ENCODE results near the gene SASS6.

The SASS6 gene

GRCh38 chr1:100115524-100115923 lies 17.2 kb downstream of the SASS6 start:
- no peak overlapping the region for H3K4me3 ChIP-seq (replicated peaks; ENCODE audit: low read depth, low read length)
- DNase-seq (ENCODE audit: extremely low read depth, low read depth) = no peak
- TF ChIP-seq, protein P1, sequence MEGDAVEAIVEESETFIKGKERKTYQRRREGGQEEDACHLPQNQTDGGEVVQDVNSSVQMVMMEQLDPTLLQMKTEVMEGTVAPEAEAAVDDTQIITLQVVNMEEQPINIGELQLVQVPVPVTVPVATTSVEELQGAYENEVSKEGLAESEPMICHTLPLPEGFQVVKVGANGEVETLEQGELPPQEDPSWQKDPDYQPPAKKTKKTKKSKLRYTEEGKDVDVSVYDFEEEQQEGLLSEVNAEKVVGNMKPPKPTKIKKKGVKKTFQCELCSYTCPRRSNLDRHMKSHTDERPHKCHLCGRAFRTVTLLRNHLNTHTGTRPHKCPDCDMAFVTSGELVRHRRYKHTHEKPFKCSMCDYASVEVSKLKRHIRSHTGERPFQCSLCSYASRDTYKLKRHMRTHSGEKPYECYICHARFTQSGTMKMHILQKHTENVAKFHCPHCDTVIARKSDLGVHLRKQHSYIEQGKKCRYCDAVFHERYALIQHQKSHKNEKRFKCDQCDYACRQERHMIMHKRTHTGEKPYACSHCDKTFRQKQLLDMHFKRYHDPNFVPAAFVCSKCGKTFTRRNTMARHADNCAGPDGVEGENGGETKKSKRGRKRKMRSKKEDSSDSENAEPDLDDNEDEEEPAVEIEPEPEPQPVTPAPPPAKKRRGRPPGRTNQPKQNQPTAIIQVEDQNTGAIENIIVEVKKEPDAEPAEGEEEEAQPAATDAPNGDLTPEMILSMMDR (IDR thresholded peaks at IDR 0.05; ENCODE audit: low read depth, low read length, missing control alignments) = no peak

DNA sequence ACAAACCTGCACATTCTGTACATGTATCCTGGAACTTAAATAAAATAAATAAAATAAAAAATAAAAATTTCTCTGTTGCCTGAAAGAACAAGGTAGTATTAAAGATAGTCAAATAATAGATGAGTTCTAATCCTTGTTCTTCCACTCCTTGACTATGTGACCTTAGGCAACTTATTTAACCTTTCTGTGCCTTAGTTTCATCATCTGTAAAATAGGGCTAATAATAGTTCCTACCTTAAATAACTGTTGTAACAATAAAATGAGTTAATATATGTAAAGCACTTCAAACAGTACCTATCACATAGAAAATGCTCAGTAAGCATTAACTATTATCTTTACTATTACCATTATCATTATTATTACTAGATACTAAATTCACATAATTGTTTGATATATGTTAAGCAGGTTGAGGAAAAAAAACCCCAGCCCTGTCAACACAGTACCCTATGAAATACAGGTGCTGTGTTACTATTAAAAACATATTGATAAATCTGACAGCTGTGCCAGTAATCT lies 23.1 kb downstream of the SASS6 start:
- no peak for DNase-seq (ENCODE audit: extremely low read depth, low read depth)
- no peak overlapping the region for H3K4me3 ChIP-seq (replicated peaks; ENCODE audit: low read depth, low read length)
- TF ChIP-seq, protein P1 (IDR thresholded peaks at IDR 0.05; ENCODE audit: low read depth, low read length, missing control alignments) = no peak

DNA sequence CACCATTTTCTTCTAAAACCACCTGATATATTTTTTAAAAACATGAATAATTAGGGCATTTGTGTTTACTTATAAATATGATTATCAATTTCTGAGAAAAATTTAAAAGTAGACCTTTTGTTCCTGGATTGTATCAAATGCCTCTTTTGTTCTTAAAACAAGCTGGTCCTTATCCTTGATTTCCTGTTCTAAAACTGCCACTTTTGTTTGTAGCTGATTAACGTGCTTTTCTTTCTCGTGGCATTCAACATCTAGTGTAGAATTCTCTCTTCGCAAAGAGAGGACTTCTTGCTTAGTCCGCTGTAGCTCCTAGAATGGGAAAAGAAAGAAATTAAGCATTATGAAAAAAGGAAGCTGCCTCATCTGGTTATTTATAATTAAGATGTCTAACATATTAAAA lies 25.0 kb downstream of the SASS6 start:
- TF ChIP-seq, protein P1 (IDR thresholded peaks at IDR 0.05; ENCODE audit: low read depth, low read length, missing control alignments) = no peak
- H3K4me3 ChIP-seq (replicated peaks; ENCODE audit: low read depth, low read length) = no peak overlapping the region
- DNase-seq (ENCODE audit: extremely low read depth, low read depth) = no peak

DNA sequence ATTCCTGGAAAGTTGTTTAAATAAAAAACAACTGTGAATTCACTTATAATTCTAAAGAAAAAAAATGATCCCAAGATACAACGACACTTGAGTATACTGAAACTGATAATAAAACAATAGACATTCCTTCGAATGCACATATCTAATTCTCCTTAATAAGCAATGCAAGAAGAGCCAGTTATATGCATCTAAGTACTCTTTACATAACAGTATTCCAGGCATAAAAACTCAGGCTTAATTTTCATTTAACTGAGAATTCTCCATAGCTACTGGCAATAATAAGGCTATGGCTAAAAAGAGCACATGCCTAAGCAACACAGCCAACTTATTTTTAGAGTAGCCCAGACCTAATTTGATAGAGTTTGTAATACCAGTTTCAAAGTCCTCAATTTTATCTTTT lies 31.2 kb downstream of the SASS6 start:
- DNase-seq (ENCODE audit: extremely low read depth, low read depth) = no peak
- TF ChIP-seq, protein P1 (IDR thresholded peaks at IDR 0.05; ENCODE audit: low read depth, low read length, missing control alignments) = no peak
- H3K4me3 ChIP-seq (replicated peaks; ENCODE audit: low read depth, low read length) = no peak overlapping the region

DNA sequence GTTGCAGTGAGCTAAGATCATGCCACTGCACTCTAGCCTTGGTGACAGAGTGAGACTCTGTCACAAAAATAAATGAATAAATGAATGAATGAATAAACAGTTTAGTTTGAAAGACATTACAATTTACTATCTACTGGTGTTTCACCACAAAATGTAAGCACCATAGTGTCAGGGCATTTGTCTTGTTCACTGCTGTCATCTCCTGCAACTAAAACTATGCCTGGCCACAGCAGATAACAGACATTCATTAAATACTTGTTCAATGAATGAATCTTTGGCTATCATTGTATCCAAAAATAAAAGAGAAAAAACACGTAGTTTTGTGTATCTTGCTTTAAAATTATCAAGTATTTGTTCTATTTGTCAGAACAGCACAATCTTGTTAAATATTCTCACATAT lies 32.5 kb downstream of the SASS6 start:
- H3K4me3 ChIP-seq (replicated peaks; ENCODE audit: low read depth, low read length) = no peak overlapping the region
- TF ChIP-seq, protein P1 (IDR thresholded peaks at IDR 0.05; ENCODE audit: low read depth, low read length, missing control alignments) = no peak
- no peak for DNase-seq (ENCODE audit: extremely low read depth, low read depth)

- H3K4me3 ChIP-seq (replicated peaks; ENCODE audit: low read depth, low read length) = no peak overlapping the region
- no peak for DNase-seq (ENCODE audit: extremely low read depth, low read depth)
- TF ChIP-seq, protein P1 (IDR thresholded peaks at IDR 0.05; ENCODE audit: low read depth, low read length, missing control alignments) = no peak
Measured at GRCh38 chr1:100090471-100090870, 42.3 kb downstream of the SASS6 start.

GRCh38 chr1:100089082-100089481 lies 43.6 kb downstream of the SASS6 start:
- DNase-seq (ENCODE audit: extremely low read depth, low read depth) = no peak
- TF ChIP-seq, protein P1 (IDR thresholded peaks at IDR 0.05; ENCODE audit: low read depth, low read length, missing control alignments) = no peak
- no peak overlapping the region for H3K4me3 ChIP-seq (replicated peaks; ENCODE audit: low read depth, low read length)

Data from HFF-Myc (cell line).